ENCODE results near the gene ADAMTSL1.

DNA sequence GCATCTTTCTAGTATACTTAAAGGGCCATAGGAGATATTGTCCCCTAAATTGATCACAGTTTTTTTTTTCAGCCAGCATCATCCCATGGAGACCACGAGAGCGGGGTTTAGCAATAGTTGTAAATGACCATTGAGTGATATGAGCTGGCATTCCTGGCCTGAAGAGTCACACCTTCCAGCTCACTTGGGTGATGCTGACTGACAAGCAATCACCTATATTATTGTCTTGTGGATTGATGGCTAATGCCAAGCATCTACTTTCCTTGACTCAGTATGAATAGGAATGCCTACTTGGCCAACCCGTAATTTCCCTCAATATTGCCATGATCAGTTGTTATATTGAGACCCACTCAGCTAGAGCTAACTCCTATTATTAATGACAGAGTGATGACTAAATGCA is 70.5 kb downstream of the ADAMTSL1 start:
- TF ChIP-seq, protein P1, sequence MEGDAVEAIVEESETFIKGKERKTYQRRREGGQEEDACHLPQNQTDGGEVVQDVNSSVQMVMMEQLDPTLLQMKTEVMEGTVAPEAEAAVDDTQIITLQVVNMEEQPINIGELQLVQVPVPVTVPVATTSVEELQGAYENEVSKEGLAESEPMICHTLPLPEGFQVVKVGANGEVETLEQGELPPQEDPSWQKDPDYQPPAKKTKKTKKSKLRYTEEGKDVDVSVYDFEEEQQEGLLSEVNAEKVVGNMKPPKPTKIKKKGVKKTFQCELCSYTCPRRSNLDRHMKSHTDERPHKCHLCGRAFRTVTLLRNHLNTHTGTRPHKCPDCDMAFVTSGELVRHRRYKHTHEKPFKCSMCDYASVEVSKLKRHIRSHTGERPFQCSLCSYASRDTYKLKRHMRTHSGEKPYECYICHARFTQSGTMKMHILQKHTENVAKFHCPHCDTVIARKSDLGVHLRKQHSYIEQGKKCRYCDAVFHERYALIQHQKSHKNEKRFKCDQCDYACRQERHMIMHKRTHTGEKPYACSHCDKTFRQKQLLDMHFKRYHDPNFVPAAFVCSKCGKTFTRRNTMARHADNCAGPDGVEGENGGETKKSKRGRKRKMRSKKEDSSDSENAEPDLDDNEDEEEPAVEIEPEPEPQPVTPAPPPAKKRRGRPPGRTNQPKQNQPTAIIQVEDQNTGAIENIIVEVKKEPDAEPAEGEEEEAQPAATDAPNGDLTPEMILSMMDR (IDR thresholded peaks at IDR 0.05), result no peak
- TF ChIP-seq POLR2A (IDR thresholded peaks at IDR 0.05), result no peak
